ENCODE data around the gene FBF1. TPM values are rescaled to one million over a fixed set of nuclear protein-coding genes. Genes with fewer than 3 reads are reported as not detected.
A peak's percentile ranks its signal among the peaks of the same experiment; 100 is the strongest.

Gene FBF1
- total and polyA plus RNA-seq, 2 experiments from 2014 or later = 11.8 to 13.8 TPM

DNA sequence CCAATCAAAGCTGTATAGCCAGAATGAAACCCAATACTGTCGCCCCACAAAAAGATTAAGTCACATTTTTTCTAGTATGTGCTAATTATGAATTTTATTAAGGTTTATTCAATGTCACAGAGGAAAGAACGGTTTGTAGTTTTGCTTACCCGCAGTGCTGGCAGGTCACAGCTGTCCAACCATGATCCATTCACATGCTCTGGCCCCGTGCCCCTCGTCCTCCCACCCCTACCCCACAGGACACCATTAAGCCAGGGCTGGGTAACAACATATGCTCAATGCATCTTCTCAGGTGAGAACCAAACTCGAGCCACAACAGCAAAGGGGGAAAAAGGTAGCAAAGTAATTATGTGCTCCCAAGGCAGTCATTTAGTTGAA lies 589 bp upstream of the FBF1 start:
- Histone ChIP-seq H3K36me3 (peaks cover 8% of the 10 kb centered on the region), H3K27ac (no peak overlapping the region), H3K9me3 (ENCODE audit: low read depth) (no peaks in the 10 kb centered on the region), H3K4me1 (ENCODE audit: low read depth) (peaks cover 3% of the 10 kb centered on the region), H3K4me3 (peak overlapping the region; percentile 94), H3K27me3 (no peaks in the 10 kb centered on the region)
- no peak for TF ChIP-seq CTCF (IDR thresholded peaks at IDR 0.05; ENCODE audit: low read depth, low read length)
- no peak for DNase-seq (ENCODE audit: low read depth in 1 of 2, low spot score in 1 of 2)

DNA sequence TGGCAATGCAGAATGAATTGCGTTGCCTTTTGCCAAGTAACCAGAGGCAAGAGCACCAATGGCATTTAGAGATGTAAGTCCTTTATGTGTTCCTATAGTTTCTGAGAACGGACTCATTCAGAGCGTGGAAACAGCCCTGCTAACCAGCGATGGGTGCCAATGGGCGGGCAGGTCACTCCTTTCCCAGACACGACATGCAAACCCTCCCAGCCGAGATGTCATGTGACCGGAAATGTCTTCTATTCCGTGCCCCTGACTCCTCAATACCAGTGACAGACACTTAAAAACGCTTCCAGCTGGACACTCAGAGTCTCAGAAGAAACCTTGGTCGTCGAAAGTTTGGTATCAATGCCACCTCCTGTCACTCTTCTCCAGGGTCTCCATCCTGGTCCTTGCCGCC lies 3.2 kb downstream of the FBF1 start:
- Histone ChIP-seq H3K4me1 (ENCODE audit: low read depth) (peaks cover 3% of the 10 kb centered on the region), H3K4me3 (no peak overlapping the region), H3K36me3 (no peaks in the 10 kb centered on the region), H3K27me3 (no peaks in the 10 kb centered on the region), H3K27ac (no peak overlapping the region), H3K9me3 (ENCODE audit: low read depth) (no peaks in the 10 kb centered on the region)
- no peak for TF ChIP-seq CTCF (IDR thresholded peaks at IDR 0.05; ENCODE audit: low read depth, low read length)
- no peak for DNase-seq (ENCODE audit: low read depth in 1 of 2, low spot score in 1 of 2)

DNA sequence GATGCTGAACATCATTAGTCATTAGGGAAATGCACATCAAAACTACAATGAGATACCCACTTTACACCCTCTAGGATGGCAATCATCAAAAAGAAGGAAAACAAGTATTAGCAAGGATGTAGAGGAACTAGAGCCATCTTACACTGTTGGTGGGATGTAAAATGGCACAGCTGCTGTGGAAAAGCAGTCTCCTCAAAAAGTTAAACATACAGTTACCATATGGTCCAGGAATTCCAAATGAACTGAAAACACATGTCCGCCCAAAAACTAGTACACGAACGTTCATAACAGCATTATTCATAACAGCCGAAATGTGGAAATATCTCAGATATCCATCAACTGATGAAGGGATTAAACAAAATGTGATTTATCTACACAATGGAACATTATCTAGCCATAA lies 7.0 kb downstream of the FBF1 start:
- Histone ChIP-seq H3K4me1 (ENCODE audit: low read depth) (no peaks in the 10 kb centered on the region), H3K4me3 (no peak overlapping the region), H3K27ac (no peak overlapping the region), H3K36me3 (no peaks in the 10 kb centered on the region), H3K9me3 (ENCODE audit: low read depth) (no peaks in the 10 kb centered on the region), H3K27me3 (no peaks in the 10 kb centered on the region)
- no peak for TF ChIP-seq CTCF (IDR thresholded peaks at IDR 0.05; ENCODE audit: low read depth, low read length)
- DNase-seq (ENCODE audit: low read depth in 1 of 2, low spot score in 1 of 2) = no peak

- no peak for TF ChIP-seq CTCF (IDR thresholded peaks at IDR 0.05; ENCODE audit: low read depth, low read length)
- H3K4me3 ChIP-seq = no peak overlapping the region
- no peaks in the 10 kb centered on the region for H3K27me3 ChIP-seq
- no peaks in the 10 kb centered on the region for H3K4me1 ChIP-seq (ENCODE audit: low read depth)
- no peak overlapping the region for H3K27ac ChIP-seq
- DNase-seq (ENCODE audit: low read depth in 1 of 2, low spot score in 1 of 2) = no peak
- H3K36me3 ChIP-seq = no peaks in the 10 kb centered on the region
- H3K9me3 ChIP-seq (ENCODE audit: low read depth) = no peaks in the 10 kb centered on the region
These were observed 8.0 kb downstream of the FBF1 start for GRCh38 chr17:75932852-75933251.

GRCh38 chr17:75931062-75931461 lies 9.8 kb downstream of the FBF1 start:
- no peak for DNase-seq (ENCODE audit: low read depth in 1 of 2, low spot score in 1 of 2)
- no peaks in the 10 kb centered on the region for H3K27me3 ChIP-seq
- no peak overlapping the region for H3K4me3 ChIP-seq
- H3K36me3 ChIP-seq = no peaks in the 10 kb centered on the region
- H3K9me3 ChIP-seq (ENCODE audit: low read depth) = no peaks in the 10 kb centered on the region
- TF ChIP-seq CTCF (IDR thresholded peaks at IDR 0.05; ENCODE audit: low read depth, low read length) = no peak
- no peaks in the 10 kb centered on the region for H3K4me1 ChIP-seq (ENCODE audit: low read depth)
- no peak overlapping the region for H3K27ac ChIP-seq
